Uterus (tissue), 4 donors: ENCODE data around the gene TMEM106C. TPM values are rescaled to one million over a fixed set of nuclear protein-coding genes. Genes with fewer than 3 reads are reported as not detected.

Experiments
- DNase-seq, 2 donors: peaks; one replicate each; pipeline ENCODE4 v3.0.0-alpha.2; 2019 to 2020
- H3K27ac ChIP-seq, 2 donors: fragments of 200-600 bp; sonication (generic); 1 replicate in 1 of 2; 2 replicates in 1 of 2; pipeline ENCODE4 v1.5.1; 2016 to 2018
- H3K27me3 ChIP-seq, 2 donors: fragments of 200-600 bp; sonication (generic); one replicate each; pipeline ENCODE4 v1.5.1; 2018 to 2019; ENCODE audit warnings: control low read depth in 1 of 2
- H3K36me3 ChIP-seq, 2 donors: fragments of 200-600 bp; sonication (generic); one replicate each; pipeline ENCODE4 v1.5.1; 2019; ENCODE audit warnings: control low read depth in 1 of 2
- H3K4me1 ChIP-seq, 2 donors: fragments of 200-600 bp; sonication (generic); one replicate each; pipeline ENCODE4 v1.5.1; 2018 to 2019; ENCODE audit warnings: control low read depth in 1 of 2
- H3K4me3 ChIP-seq, 2 donors: fragments of 200-600 bp; sonication (generic); 1 replicate in 1 of 2; 2 replicates in 1 of 2; pipeline ENCODE4 v1.5.1; 2018 to 2019; ENCODE audit warnings: mild to moderate bottlenecking in 1 of 2
- H3K9me3 ChIP-seq, 2 donors: fragments of 200-600 bp; sonication (generic); one replicate each; pipeline ENCODE4 v1.5.1; 2019; ENCODE audit warnings: control low read depth in 1 of 2
- POLR2A ChIP-seq, 2 donors: fragments of 450-650 bp; IDR thresholded peaks; one replicate each; pipeline ENCODE4 v1.6.1; 2016; ENCODE audit warnings: antibody characterized with exemption in 2 of 2, mild to moderate bottlenecking in 1 of 2, moderate library complexity in 1 of 2
- intact Hi-C: fragments of 100-400 bp; cut with DNase I; formaldehyde crosslinking; loops from one replicate; pipeline ENCODE4 v1.15.1; 2023; ENCODE audit warnings: low total_unique reads
- total RNA-seq, 4 donors: library from RNA; depleted of rRNA in 3 of 4; stranded (reverse); fragments of >200 nt in 3 of 4; gene quantifications; one replicate each; pipeline versions ENCODE4 v1.1.0 to v1.2.4, GENCODE V29; 2014 to 2023
- TF ChIP-seq, protein P1 (sequence below), 4 experiments: fragments of 200-600 bp in 2 of 4; fragments of 450-650 bp in 2 of 4; sonication (generic) in 2 of 4; IDR thresholded peaks; one replicate each; pipeline ENCODE4 v1.5.1; 2016 to 2019; ENCODE audit warnings: antibody characterized with exemption in 4 of 4, mild to moderate bottlenecking in 2 of 4, moderate library complexity in 1 of 4
- donor health status: DM: yes; HTN: yes; CAD: no.

Gene TMEM106C
- total RNA-seq, 4 donors from 2014 or later: 54.9 to 157 (median 77.6) TPM

DNA sequence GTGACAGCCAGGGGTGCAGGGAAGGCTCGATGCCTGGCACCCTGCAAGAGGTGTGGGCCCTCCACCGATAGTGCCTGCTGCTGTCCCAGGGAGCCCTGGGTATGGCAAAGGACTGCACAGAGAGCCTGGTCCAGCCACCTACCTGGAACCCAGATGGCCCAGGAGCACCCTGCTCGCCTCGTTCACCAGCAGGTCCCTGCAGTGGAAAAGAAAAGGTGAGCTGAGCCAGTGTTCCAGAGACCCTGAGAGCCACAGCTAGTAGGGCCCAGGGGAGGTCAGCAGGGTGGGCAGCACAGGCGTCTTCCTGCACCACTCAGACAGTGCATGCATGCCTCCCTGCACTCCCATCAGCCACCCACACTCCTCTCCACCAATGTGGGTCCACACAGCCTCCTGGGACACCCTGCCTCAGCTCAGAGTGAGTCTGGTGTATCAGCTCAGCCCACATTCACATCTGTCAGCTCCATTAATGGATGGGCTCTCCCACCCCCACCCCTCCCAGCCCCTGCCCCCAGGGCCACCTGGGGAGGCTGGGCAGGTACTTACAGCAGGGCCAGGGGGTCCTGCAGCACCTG, 20.2 kb downstream of the TMEM106C start:
- no peak for TF ChIP-seq POLR2A (IDR thresholded peaks at IDR 0.05)
- TF ChIP-seq, protein P1, sequence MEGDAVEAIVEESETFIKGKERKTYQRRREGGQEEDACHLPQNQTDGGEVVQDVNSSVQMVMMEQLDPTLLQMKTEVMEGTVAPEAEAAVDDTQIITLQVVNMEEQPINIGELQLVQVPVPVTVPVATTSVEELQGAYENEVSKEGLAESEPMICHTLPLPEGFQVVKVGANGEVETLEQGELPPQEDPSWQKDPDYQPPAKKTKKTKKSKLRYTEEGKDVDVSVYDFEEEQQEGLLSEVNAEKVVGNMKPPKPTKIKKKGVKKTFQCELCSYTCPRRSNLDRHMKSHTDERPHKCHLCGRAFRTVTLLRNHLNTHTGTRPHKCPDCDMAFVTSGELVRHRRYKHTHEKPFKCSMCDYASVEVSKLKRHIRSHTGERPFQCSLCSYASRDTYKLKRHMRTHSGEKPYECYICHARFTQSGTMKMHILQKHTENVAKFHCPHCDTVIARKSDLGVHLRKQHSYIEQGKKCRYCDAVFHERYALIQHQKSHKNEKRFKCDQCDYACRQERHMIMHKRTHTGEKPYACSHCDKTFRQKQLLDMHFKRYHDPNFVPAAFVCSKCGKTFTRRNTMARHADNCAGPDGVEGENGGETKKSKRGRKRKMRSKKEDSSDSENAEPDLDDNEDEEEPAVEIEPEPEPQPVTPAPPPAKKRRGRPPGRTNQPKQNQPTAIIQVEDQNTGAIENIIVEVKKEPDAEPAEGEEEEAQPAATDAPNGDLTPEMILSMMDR (IDR thresholded peaks at IDR 0.05): no peak
- DNase-seq: no peak
- no peaks in the 10 kb centered on the region for H3K9me3 ChIP-seq
- no peaks in the 10 kb centered on the region for H3K27me3 ChIP-seq
- H3K4me1 ChIP-seq: no peaks in the 10 kb centered on the region
- intact Hi-C loops: no loop called here
- H3K36me3 ChIP-seq: no peaks in the 10 kb centered on the region
- H3K27ac ChIP-seq: no peak overlapping the region
- H3K4me3 ChIP-seq: no peak overlapping the region

DNA sequence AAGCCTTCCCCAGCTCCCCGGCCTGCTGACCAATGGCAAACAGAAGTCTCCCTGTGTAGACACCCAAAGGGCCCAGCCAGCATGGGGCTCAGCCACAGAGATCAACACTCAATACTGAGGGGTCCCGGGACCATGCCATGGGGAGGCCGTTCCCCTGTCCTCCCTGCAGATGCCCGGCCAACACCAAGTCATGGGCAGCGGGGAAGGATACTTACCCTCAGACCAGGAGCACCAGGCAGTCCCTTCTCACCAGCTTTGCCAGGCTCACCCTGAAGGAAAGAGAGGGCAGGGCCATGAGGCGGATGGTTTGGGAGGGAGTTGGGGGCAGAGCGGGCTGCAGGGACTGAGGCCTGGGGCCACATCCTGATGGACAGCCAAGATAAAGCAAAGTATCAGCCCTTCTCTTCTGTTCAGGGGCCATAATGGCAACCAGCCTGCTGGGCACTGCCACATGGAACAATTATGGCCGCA, 21.0 kb downstream of the TMEM106C start:
- Histone ChIP-seq H3K4me1 (no peaks in the 10 kb centered on the region), H3K36me3 (no peaks in the 10 kb centered on the region), H3K27me3 (no peaks in the 10 kb centered on the region), H3K4me3 (no peak overlapping the region), H3K9me3 (no peaks in the 10 kb centered on the region), H3K27ac (no peak overlapping the region)
- no peak for TF ChIP-seq POLR2A (IDR thresholded peaks at IDR 0.05)
- TF ChIP-seq, protein P1 (IDR thresholded peaks at IDR 0.05): no peak
- DNase-seq: no peak
- intact Hi-C loops: no loop called here

DNA sequence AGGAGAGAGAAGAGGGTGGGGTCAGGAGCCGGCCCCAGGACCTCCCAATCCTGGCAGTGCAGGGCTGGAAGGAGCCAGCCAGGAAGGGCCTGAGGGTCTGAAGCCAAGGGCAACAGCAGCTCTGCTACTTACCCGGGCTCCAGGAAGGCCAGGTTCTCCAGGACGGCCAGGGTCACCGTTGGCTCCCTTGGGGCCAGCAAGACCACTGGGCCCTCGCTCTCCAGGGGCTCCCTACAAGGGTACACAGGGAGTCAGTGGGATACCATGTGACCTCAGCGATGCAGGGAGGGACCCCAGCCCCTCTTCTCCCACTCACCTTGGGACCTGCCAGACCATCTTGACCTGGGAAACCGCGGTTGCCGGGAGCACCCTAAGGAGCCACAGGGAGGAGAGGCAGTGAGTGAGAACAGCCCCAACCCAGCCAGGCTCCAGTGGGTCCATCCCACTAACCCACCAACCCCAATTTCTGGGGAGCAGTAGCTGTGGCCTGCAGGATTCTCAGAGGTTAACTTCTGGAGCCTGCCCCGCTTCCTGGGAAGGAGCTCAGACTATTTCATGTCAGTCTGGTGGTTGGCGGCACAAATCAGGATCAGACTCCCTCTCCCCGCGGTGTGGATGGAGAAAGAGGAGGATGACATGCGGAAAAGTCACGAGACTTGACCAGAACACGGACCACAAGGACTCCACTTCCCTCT, 22.3 kb downstream of the TMEM106C start:
- no peaks in the 10 kb centered on the region for H3K9me3 ChIP-seq
- no peak overlapping the region for H3K27ac ChIP-seq
- TF ChIP-seq, protein P1 (IDR thresholded peaks at IDR 0.05): no peak
- TF ChIP-seq POLR2A (IDR thresholded peaks at IDR 0.05): no peak
- H3K4me1 ChIP-seq: no peaks in the 10 kb centered on the region
- intact Hi-C loops: no loop called here
- H3K4me3 ChIP-seq: no peak overlapping the region
- no peak for DNase-seq
- no peaks in the 10 kb centered on the region for H3K27me3 ChIP-seq
- H3K36me3 ChIP-seq: no peaks in the 10 kb centered on the region

DNA sequence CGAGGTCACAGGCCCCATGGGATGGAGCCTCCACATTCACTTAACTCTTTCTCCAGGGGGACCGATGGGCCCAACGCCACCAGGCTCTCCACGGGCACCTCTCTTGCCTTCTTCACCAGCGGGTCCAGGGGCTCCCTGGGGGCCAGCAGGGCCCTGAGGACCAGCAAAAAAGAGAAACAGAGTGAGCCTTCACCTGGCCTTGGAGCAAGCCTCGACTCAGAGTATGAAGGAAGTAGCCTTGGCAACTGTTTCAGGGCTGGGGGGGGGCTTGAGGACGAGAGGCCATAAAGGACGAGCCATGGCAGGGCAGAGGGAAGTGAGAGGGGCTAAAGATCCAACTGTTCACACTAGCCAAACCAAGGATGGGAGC, 22.9 kb downstream of the TMEM106C start:
- H3K27me3 ChIP-seq: no peaks in the 10 kb centered on the region
- TF ChIP-seq, protein P1 (IDR thresholded peaks at IDR 0.05): no peak
- no peak for TF ChIP-seq POLR2A (IDR thresholded peaks at IDR 0.05)
- intact Hi-C loops: no loop called here
- H3K4me3 ChIP-seq: no peak overlapping the region
- no peaks in the 10 kb centered on the region for H3K4me1 ChIP-seq
- no peaks in the 10 kb centered on the region for H3K36me3 ChIP-seq
- H3K9me3 ChIP-seq: no peaks in the 10 kb centered on the region
- no peak overlapping the region for H3K27ac ChIP-seq
- DNase-seq: no peak

DNA sequence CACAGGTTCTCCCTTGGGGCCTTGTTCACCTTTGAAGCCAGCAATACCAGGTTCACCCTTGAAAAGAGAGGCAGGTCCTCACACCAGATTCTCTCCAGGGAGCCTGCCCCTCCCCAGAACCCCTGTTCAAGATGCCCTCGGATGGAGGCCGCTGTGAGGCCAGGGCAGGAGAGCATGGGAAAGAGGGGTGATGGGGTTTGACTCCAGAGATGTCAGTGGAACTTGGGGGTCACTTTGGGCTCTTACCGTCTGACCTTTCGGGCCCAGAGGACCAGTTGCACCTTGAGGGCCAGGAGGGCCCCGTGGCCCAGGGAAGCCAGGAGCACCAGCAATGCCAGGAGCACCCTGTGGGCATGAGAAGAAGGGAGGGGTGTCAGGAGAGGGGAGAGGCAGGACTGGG, 23.4 kb downstream of the TMEM106C start:
- intact Hi-C loops: no loop called here
- TF ChIP-seq POLR2A (IDR thresholded peaks at IDR 0.05): no peak
- TF ChIP-seq, protein P1 (IDR thresholded peaks at IDR 0.05): no peak
- Histone ChIP-seq H3K4me1 (no peaks in the 10 kb centered on the region), H3K36me3 (no peaks in the 10 kb centered on the region), H3K9me3 (no peaks in the 10 kb centered on the region), H3K4me3 (no peak overlapping the region), H3K27ac (no peak overlapping the region), H3K27me3 (no peaks in the 10 kb centered on the region)
- no peak for DNase-seq
